Smooth muscle cell (in vitro differentiated cells): Measurements from ENCODE around the gene AKR7A2. TPM values are rescaled to one million over a fixed set of nuclear protein-coding genes. Genes with fewer than 3 reads are reported as not detected.

ENCODE experiments used
- DNase-seq: peaks from one replicate; lab custom pipeline; 2025; ENCODE audit not compliant: unreplicated experiment; lab: John Stamatoyannopoulos, UW
- H2AFZ ChIP-seq: fragments of 200-600 bp; sonication (generic); 2 replicates; pipeline ENCODE4 v1.6.0; 2016; ENCODE audit warnings: antibody characterized with exemption, low read depth, mild to moderate bottlenecking
- H3F3A ChIP-seq: fragments of 200-600 bp; sonication (generic); 2 replicates; pipeline ENCODE4 v1.6.0; 2017; ENCODE audit warnings: antibody characterized with exemption, low read depth
- H3K27ac ChIP-seq: fragments of 200-600 bp; sonication (generic); 2 replicates; pipeline ENCODE4 v1.5.1; 2016; ENCODE audit warnings: low read depth, mild to moderate bottlenecking
- H3K27me3 ChIP-seq: fragments of 200-600 bp; sonication (generic); 2 replicates; pipeline ENCODE4 v1.6.1; 2016; ENCODE audit warnings: low read depth, mild to moderate bottlenecking
- H3K36me3 ChIP-seq: fragments of 200-600 bp; sonication (generic); 2 replicates; pipeline ENCODE4 v1.5.1; 2016; ENCODE audit warnings: low read depth
- H3K4me1 ChIP-seq: fragments of 200-600 bp; sonication (generic); 2 replicates; pipeline ENCODE4 v1.5.1; 2016; ENCODE audit warnings: low read depth
- H3K4me2 ChIP-seq: fragments of 200-600 bp; sonication (generic); 2 replicates; pipeline ENCODE4 v1.6.0; 2016; ENCODE audit warnings: mild to moderate bottlenecking
- H3K4me3 ChIP-seq: fragments of 200-600 bp; sonication (generic); 2 replicates; pipeline ENCODE4 v1.5.1; 2016; ENCODE audit warnings: mild to moderate bottlenecking
- H3K79me2 ChIP-seq: fragments of 200-600 bp; sonication (generic); 2 replicates; pipeline ENCODE4 v1.6.0; 2016; ENCODE audit warnings: low read depth, mild to moderate bottlenecking
- H3K9ac ChIP-seq: fragments of 200-600 bp; sonication (generic); 2 replicates; pipeline ENCODE4 v1.6.0; 2016; ENCODE audit warnings: low read depth
- H3K9me3 ChIP-seq: fragments of 200-600 bp; sonication (generic); replicated peaks from 2 replicates; pipeline ENCODE4 v1.5.1; 2016; ENCODE audit warnings: low read depth
- H4K20me1 ChIP-seq: fragments of 200-600 bp; sonication (generic); 2 replicates; pipeline ENCODE4 v1.6.0; 2016; ENCODE audit warnings: low read depth
- WGBS: methylation state at CpG from one replicate; pipeline ENCODE4 v1.1.7; 2016; ENCODE audit warnings: low lambda C conversion rate; 5-methylcytosine and 5-hydroxymethylcytosine counted together
- polyA plus RNA-seq: library from polyadenylated mRNA; unstranded; fragments of >200 nt; fragmentation: Nextera tagmentation; extraction: Ambion mirVana; gene quantifications from 2 replicates; pipeline ENCODE4 v1.2.1, GENCODE V29; 2016
- total RNA-seq: library from RNA; depleted of rRNA; stranded (reverse); fragments of >200 nt; gene quantifications from 2 replicates; pipeline ENCODE4 v1.2.3, GENCODE V29; 2014
- TF ChIP-seq, protein P1 (sequence below): fragments of 200-600 bp; sonication (generic); IDR thresholded peaks from 2 replicates; pipeline ENCODE4 v1.5.1; 2017; ENCODE audit warnings: borderline replicate concordance, mild to moderate bottlenecking, antibody characterized with exemption; ENCODE audit not compliant: insufficient read depth, poor library complexity, severe bottlenecking

Gene AKR7A2
- total and polyA plus RNA-seq, 2 experiments from 2014 or later: 67.5 to 86.4 TPM

DNA sequence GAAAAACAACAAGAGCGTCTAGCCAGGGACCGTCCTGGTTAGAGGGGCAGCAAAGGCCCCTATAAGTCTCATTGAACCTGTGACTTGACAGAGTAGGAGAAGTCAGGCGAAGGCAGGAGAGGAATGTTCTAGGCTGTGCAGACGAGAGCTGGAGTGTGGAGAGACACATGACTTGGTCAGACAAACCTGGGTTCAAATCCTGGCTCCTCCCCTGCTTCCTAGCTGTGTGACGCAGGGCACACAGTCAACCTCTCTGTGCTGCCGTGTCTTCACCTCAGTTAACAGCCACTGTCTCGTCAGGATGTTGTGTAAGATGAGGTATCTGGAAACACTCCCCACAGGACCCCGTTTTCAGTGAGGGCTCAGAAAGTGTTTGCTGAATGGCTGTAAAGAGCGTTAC is 15.8 kb upstream of the AKR7A2 start:
- Histone ChIP-seq H3F3A (no peaks in the 10 kb centered on the region), H3K27me3 (no peaks in the 10 kb centered on the region), H3K4me1 (no peaks in the 10 kb centered on the region), H3K27ac (no peak overlapping the region), H3K9me3 (no peaks in the 10 kb centered on the region), H3K9ac (no peak overlapping the region), H2AFZ (no peak overlapping the region), H3K36me3 (no peaks in the 10 kb centered on the region), H4K20me1 (no peaks in the 10 kb centered on the region), H3K4me2 (no peak overlapping the region), H3K79me2 (no peaks in the 10 kb centered on the region), H3K4me3 (no peak overlapping the region)
- DNase-seq: no peak
- 95% methylated on average over 9 of the region's 9 CpGs for WGBS
- TF ChIP-seq, protein P1, sequence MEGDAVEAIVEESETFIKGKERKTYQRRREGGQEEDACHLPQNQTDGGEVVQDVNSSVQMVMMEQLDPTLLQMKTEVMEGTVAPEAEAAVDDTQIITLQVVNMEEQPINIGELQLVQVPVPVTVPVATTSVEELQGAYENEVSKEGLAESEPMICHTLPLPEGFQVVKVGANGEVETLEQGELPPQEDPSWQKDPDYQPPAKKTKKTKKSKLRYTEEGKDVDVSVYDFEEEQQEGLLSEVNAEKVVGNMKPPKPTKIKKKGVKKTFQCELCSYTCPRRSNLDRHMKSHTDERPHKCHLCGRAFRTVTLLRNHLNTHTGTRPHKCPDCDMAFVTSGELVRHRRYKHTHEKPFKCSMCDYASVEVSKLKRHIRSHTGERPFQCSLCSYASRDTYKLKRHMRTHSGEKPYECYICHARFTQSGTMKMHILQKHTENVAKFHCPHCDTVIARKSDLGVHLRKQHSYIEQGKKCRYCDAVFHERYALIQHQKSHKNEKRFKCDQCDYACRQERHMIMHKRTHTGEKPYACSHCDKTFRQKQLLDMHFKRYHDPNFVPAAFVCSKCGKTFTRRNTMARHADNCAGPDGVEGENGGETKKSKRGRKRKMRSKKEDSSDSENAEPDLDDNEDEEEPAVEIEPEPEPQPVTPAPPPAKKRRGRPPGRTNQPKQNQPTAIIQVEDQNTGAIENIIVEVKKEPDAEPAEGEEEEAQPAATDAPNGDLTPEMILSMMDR: no peak

- no peaks in the 10 kb centered on the region for H3K79me2 ChIP-seq
- H3K9ac ChIP-seq: no peak overlapping the region
- H3K27me3 ChIP-seq: no peaks in the 10 kb centered on the region
- H2AFZ ChIP-seq: no peak overlapping the region
- no peak overlapping the region for H3K4me2 ChIP-seq
- DNase-seq: no peak
- TF ChIP-seq, protein P1: no peak
- H3F3A ChIP-seq: no peaks in the 10 kb centered on the region
- H4K20me1 ChIP-seq: no peaks in the 10 kb centered on the region
- no peaks in the 10 kb centered on the region for H3K36me3 ChIP-seq
- no peak overlapping the region for H3K27ac ChIP-seq
- no peak overlapping the region for H3K4me3 ChIP-seq
- H3K9me3 ChIP-seq: no peaks in the 10 kb centered on the region
- H3K4me1 ChIP-seq: no peaks in the 10 kb centered on the region
- WGBS: 93% methylated on average over 12 of the region's 16 CpGs
These were observed 15.4 kb upstream of the AKR7A2 start for GRCh38 chr1:19327301-19327700.

DNA sequence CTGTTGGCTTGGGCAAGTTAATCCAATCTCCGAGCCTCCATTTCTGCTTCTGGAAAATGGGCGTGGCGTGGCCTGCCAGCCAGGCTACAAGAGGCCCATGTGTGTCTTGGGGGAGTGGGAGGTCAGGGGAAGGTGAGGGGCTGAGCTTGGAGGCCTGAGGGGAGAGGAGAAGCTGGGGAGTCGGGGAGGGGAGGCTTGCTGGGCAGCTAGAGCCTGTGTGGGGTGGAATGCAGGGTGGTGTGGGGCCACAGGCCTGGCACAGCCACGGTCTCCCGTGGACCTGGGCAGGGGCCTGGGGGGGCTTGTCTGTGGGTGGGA is 14.8 kb upstream of the AKR7A2 start:
- H3K9me3 ChIP-seq: no peaks in the 10 kb centered on the region
- H3F3A ChIP-seq: no peaks in the 10 kb centered on the region
- H3K27me3 ChIP-seq: no peaks in the 10 kb centered on the region
- 99% methylated on average over 6 of the region's 6 CpGs for WGBS
- TF ChIP-seq, protein P1: peak; percentile 3
- H3K4me3 ChIP-seq: no peak overlapping the region
- no peaks in the 10 kb centered on the region for H3K36me3 ChIP-seq
- DNase-seq: no peak
- H3K27ac ChIP-seq: no peak overlapping the region
- no peaks in the 10 kb centered on the region for H4K20me1 ChIP-seq
- H2AFZ ChIP-seq: no peak overlapping the region
- H3K4me2 ChIP-seq: no peak overlapping the region
- no peak overlapping the region for H3K9ac ChIP-seq
- no peaks in the 10 kb centered on the region for H3K4me1 ChIP-seq
- H3K79me2 ChIP-seq: no peaks in the 10 kb centered on the region

DNA sequence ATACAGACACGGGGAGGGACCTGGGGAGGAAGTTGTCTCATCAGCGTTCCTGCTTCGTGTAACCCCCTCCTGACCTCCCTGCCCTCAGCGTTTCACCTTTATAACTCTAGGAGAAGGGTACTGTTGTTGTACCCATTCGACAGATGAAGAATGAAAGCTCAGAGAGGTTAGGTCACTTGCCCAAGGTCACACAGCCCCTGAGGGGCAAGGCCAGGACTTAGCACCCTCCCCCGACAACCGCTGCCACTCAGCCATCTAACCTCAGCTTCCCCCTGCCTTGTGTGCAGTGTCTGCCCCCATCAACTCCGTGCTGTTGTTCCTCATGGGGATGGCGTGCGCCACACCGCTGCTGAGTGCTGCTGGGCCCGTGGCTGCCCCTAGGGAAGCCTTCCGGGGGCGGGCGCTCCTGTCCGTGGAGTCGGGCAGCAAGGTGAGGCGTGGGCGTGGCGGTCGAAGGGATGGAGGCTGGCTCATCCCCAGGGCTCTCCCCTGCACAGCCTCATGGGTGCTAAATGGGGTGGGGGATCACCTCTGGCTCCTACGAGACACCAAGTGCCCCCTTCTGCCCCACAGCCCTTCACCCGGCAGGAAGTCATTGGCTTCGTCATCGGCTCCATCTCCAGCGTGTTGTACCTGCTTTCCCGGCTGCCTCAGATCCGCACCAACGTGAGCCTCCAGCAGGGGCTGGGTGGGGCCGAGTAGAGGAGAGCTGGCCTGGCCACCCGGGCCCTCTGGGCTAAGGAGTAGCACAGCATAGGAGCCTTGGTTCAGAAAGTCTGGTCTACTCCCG is 14.2 kb upstream of the AKR7A2 start:
- no peaks in the 10 kb centered on the region for H3K27me3 ChIP-seq
- H3K4me1 ChIP-seq: no peaks in the 10 kb centered on the region
- no peak overlapping the region for H3K4me2 ChIP-seq
- no peaks in the 10 kb centered on the region for H3K79me2 ChIP-seq
- H3K27ac ChIP-seq: no peak overlapping the region
- no peak overlapping the region for H3K9ac ChIP-seq
- DNase-seq: no peak
- H3K9me3 ChIP-seq: no peaks in the 10 kb centered on the region
- WGBS: 93% methylated on average over 32 of the region's 32 CpGs
- H3K36me3 ChIP-seq: no peaks in the 10 kb centered on the region
- peaks cover 3% of the 10 kb centered on the region for H4K20me1 ChIP-seq
- H3K4me3 ChIP-seq: no peak overlapping the region
- H2AFZ ChIP-seq: no peak overlapping the region
- H3F3A ChIP-seq: no peaks in the 10 kb centered on the region
- TF ChIP-seq, protein P1: no peak
